CD4-positive, alpha-beta T cell (primary cell): Measurements from ENCODE around the gene ANKRD60. TPM values are rescaled to one million over a fixed set of nuclear protein-coding genes. Genes with fewer than 3 reads are reported as not detected.

Experiments
- ATAC-seq: fragments of 200-7000 bp; cut with Tn5 transposase; one replicate; pipeline ENCODE4 v1.10.0; 2022; ENCODE audit warnings: mild to moderate bottlenecking; ENCODE audit not compliant: poor library complexity
- CTCF ChIA-PET: fragments of 350-600 bp; sonication (Branson Sonifier 250); formaldehyde crosslinking; loops from one replicate; lab custom pipeline; 2021; ENCODE audit warnings: antibody characterized with exemption, inconsistent platforms; lab: Charles Lee
- POLR2A ChIA-PET: fragments of 350-600 bp; sonication (Branson Sonifier 250); formaldehyde crosslinking; loops from one replicate; lab custom pipeline; 2021; ENCODE audit warnings: antibody characterized with exemption, inconsistent platforms; lab: Charles Lee
- DNase-seq, 14 experiments: peaks; one replicate each; pipeline ENCODE4 v3.0.0-alpha.2; 2013 to 2020; ENCODE audit warnings: mixed read lengths in 2 of 14
- H3K27ac ChIP-seq, 2 donors: one replicate each; pipeline versions ENCODE4 v1.5.1 to v1.7.0; 2013; ENCODE audit warnings: low read length in 2 of 2, low read depth in 1 of 2, mild to moderate bottlenecking in 1 of 2
- H3K27me3 ChIP-seq, 2 experiments: 1 replicate in 1 of 2; 2 replicates in 1 of 2; pipeline versions ENCODE4 v1.6.1 to v1.7.0; 2013; ENCODE audit warnings: low read length in 2 of 2, control low read depth in 1 of 2, mild to moderate bottlenecking in 1 of 2, moderate library complexity in 1 of 2; ENCODE audit not compliant: insufficient read depth in 2 of 2, control insufficient read depth in 1 of 2
- H3K36me3 ChIP-seq: one replicate; pipeline ENCODE4 v1.6.1; 2013; ENCODE audit warnings: low read length, control low read depth; ENCODE audit not compliant: insufficient read depth
- H3K4me1 ChIP-seq: one replicate; pipeline ENCODE4 v1.6.1; 2013; ENCODE audit warnings: low read length, control low read depth; ENCODE audit not compliant: insufficient read depth
- H3K4me3 ChIP-seq: one replicate; pipeline ENCODE4 v1.5.1; 2013; ENCODE audit warnings: mild to moderate bottlenecking, low read length, moderate library complexity
- H3K9me3 ChIP-seq, 2 experiments: 1 replicate in 1 of 2; 2 replicates in 1 of 2; pipeline versions ENCODE4 v1.6.1 to v1.7.0; 2013; ENCODE audit warnings: low read length in 2 of 2, mild to moderate bottlenecking in 2 of 2, control low read depth in 1 of 2, moderate library complexity in 1 of 2; ENCODE audit not compliant: control insufficient read depth in 1 of 2, insufficient read depth in 1 of 2
- H3K27ac Mint-ChIP-seq: one replicate; pipeline ENCODE4 v1.8.0; 2020; ENCODE audit warnings: mixed read lengths
- H3K27me3 Mint-ChIP-seq: one replicate; pipeline ENCODE4 v1.8.0; 2021; ENCODE audit warnings: mixed read lengths
- H3K36me3 Mint-ChIP-seq: one replicate; pipeline ENCODE4 v1.8.0; 2021; ENCODE audit warnings: low read depth, mixed read lengths
- H3K4me1 Mint-ChIP-seq: one replicate; pipeline ENCODE4 v1.8.0; 2021; ENCODE audit warnings: low read depth, mixed read lengths
- H3K4me3 Mint-ChIP-seq: one replicate; pipeline ENCODE4 v1.8.0; 2020; ENCODE audit warnings: mild to moderate bottlenecking, mixed read lengths
- H3K9me3 Mint-ChIP-seq: one replicate; pipeline ENCODE4 v1.8.0; 2020; ENCODE audit warnings: mixed read lengths
- intact Hi-C, 2 experiments: fragments of 100-400 bp; cut with DNase I in 1 of 2; cut with micrococcal nuclease in 1 of 2; formaldehyde crosslinking; loops; one replicate each; pipeline versions ENCODE4 v1.15.1 to v1.9.0; 2023 to 2025; cut with DNase I, micrococcal nuclease
- total RNA-seq, 174 experiments: library from RNA in 2 of 174; stranded (reverse) in 2 of 174; gene quantifications; one replicate each; pipeline ENCODE4 v1.2.3 and lab custom pipeline; 2021 to 2026
- TF ChIP-seq, protein P1 (sequence below): fragments of 200-600 bp; IDR thresholded peaks from one replicate; pipeline ENCODE4 v1.8.0; 2022; ENCODE audit warnings: antibody characterized with exemption, mild to moderate bottlenecking

Gene ANKRD60
- total RNA-seq, 2 experiments from 2014 or later, result not detected

DNA sequence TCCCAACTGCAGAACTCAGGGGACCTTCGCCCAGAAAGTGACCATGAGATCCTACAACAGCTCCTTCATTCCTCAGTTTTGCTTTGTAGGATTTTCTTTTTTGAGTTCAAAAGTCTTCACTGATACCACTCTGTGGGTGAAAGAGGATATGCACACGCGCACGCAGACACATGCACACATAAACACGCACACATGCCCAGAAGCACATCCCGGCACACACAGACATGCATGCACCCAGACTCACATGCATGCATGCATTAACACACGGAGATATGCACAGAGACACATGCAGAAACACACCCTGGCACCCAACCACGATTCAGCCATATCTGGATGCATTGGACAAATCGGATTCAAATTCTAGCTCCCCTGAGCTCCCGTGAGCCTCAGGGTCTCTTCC lies 36.4 kb downstream of the ANKRD60 start:
- intact Hi-C loops, result loop anchor here (2.0 to 5.0 kb wide), 2 partner anchors 17 to 1305 kb away; no protein-coding TSS in a partner anchor
- H3K4me1 ChIP-seq, result no peaks in the 10 kb centered on the region
- no peaks in the 10 kb centered on the region for H3K9me3 Mint-ChIP-seq

DNA sequence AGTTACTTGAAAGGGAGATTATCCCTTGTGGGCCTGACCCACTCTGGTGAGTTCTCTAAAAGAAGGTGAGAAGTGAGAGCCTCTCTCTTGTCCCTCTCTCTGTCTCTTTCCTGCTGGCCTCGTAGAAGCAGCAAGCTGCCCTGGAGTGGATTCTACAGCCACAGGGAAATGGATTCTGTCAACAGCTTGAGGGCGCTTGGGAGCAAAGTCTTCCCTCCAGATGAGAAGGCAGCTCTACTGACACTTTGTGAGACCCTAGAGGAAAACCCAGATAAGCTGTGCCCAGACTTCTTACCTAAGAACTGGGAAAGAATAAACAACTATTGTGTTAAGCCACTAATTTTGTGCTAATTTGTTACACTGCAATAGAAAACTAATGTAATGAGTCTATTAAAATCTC lies 39.9 kb downstream of the ANKRD60 start:
- ChIA-PET POLR2A (no interaction called here), CTCF (interaction anchor here (0.9 kb wide), 1 partner anchor 9 kb away, joined by 3 read pairs; no protein-coding TSS in a partner anchor)
- Histone ChIP-seq H3K9me3 (peaks cover 0 to 7% of the 10 kb centered on the region in 2 experiments), H3K4me3 (no peak overlapping the region), H3K27me3 (peaks cover 2 to 12% of the 10 kb centered on the region in 2 experiments), H3K4me1 (no peaks in the 10 kb centered on the region), H3K27ac (no peak overlapping the region), H3K36me3 (no peaks in the 10 kb centered on the region)
- DNase-seq (no peak), ATAC-seq (no peak)
- Mint-ChIP-seq H3K4me3 (no peak overlapping the region), H3K27ac (no peak overlapping the region), H3K27me3 (peaks cover 11% of the 10 kb centered on the region), H3K9me3 (no peaks in the 10 kb centered on the region), H3K4me1 (no peaks in the 10 kb centered on the region), H3K36me3 (no peaks in the 10 kb centered on the region)
- TF ChIP-seq, protein P1, sequence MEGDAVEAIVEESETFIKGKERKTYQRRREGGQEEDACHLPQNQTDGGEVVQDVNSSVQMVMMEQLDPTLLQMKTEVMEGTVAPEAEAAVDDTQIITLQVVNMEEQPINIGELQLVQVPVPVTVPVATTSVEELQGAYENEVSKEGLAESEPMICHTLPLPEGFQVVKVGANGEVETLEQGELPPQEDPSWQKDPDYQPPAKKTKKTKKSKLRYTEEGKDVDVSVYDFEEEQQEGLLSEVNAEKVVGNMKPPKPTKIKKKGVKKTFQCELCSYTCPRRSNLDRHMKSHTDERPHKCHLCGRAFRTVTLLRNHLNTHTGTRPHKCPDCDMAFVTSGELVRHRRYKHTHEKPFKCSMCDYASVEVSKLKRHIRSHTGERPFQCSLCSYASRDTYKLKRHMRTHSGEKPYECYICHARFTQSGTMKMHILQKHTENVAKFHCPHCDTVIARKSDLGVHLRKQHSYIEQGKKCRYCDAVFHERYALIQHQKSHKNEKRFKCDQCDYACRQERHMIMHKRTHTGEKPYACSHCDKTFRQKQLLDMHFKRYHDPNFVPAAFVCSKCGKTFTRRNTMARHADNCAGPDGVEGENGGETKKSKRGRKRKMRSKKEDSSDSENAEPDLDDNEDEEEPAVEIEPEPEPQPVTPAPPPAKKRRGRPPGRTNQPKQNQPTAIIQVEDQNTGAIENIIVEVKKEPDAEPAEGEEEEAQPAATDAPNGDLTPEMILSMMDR, result no peak
- intact Hi-C loops, result no loop called here

More for the DNA sequence above, 36.4 kb downstream of the ANKRD60 start:
- H3K27ac Mint-ChIP-seq, result no peak overlapping the region
- H3K36me3 Mint-ChIP-seq, result no peaks in the 10 kb centered on the region
- TF ChIP-seq, protein P1, result no peak
- Histone ChIP-seq H3K36me3 (no peaks in the 10 kb centered on the region), H3K9me3 (peaks cover 0 to 7% of the 10 kb centered on the region in 2 experiments), H3K4me3 (no peak overlapping the region), H3K27me3 (peaks cover 1 to 8% of the 10 kb centered on the region in 2 experiments), H3K27ac (no peak overlapping the region)
- H3K27me3 Mint-ChIP-seq, result peaks cover 3% of the 10 kb centered on the region
- no peak overlapping the region for H3K4me3 Mint-ChIP-seq
- no peaks in the 10 kb centered on the region for H3K4me1 Mint-ChIP-seq
- ATAC-seq (no peak), DNase-seq (no peak)
- ChIA-PET CTCF (interaction anchor here (0.9 kb wide), 1 partner anchor 17 kb away, joined by 3 read pairs; no protein-coding TSS in a partner anchor), POLR2A (no interaction called here)

DNA sequence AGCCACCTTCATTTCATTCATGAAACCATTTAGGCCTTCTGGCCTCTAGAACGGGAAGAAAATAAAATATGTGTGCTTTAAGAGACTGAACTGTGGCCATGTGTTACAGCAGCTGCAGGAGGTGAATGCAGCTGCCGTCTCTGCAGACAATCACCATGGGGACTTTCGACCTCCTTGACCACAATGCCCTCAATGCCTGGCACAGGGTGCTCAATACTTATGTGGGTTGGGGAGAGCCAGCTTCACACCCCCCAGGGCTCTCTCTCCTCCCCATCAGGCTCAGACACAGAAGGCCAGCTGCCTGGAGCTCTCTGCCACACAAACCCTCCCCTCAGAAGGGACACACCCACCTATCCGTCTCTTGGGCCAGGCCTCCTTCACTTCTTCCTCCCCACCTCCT lies 43.5 kb downstream of the ANKRD60 start:
- ATAC-seq (no peak), DNase-seq (no peak)
- intact Hi-C loops, result no loop called here
- Histone ChIP-seq H3K4me1 (peaks cover 2% of the 10 kb centered on the region), H3K4me3 (no peak overlapping the region), H3K9me3 (peaks cover 0 to 7% of the 10 kb centered on the region in 2 experiments), H3K27me3 (peaks cover 22 to 27% of the 10 kb centered on the region in 2 experiments), H3K27ac (no peak overlapping the region), H3K36me3 (no peaks in the 10 kb centered on the region)
- H3K36me3 Mint-ChIP-seq, result no peaks in the 10 kb centered on the region
- H3K4me3 Mint-ChIP-seq, result no peak overlapping the region
- TF ChIP-seq, protein P1, result no peak
- no peaks in the 10 kb centered on the region for H3K9me3 Mint-ChIP-seq
- H3K27me3 Mint-ChIP-seq, result peaks cover 34% of the 10 kb centered on the region
- CTCF ChIA-PET, result no interaction called here
- H3K4me1 Mint-ChIP-seq, result no peaks in the 10 kb centered on the region
- H3K27ac Mint-ChIP-seq, result no peak overlapping the region
- POLR2A ChIA-PET, result no interaction called here
